CD4-positive, alpha-beta T cell treated with Interferon gamma for 1 hour (primary cell): ENCODE results near the gene GNA14.
"Not testable (repeated sequence)": the region's sequence is repeated elsewhere in the genome, so short reads cannot be mapped to it uniquely, and the experiment has no call there.

Experiments used
- DNase-seq: peaks from one replicate; pipeline ENCODE4 v3.0.0-alpha.2; 2020

Gene GNA14

GRCh38 chr9:77440057-77440456 is 208.1 kb downstream of the GNA14 start:
- DNase-seq: no peak

GRCh38 chr9:77438653-77439052 is 209.5 kb downstream of the GNA14 start:
- no peak for DNase-seq

GRCh38 chr9:77435688-77436087 is 212.4 kb downstream of the GNA14 start:
- DNase-seq: no peak

- DNase-seq: no peak
Observed at GRCh38 chr9:77435277-77435676, 212.8 kb downstream of the GNA14 start.

- DNase-seq: peak; percentile 31
Observed at GRCh38 chr9:77433675-77434445, 214.3 kb downstream of the GNA14 start.

- DNase-seq: no peak
Observed at GRCh38 chr9:77432053-77432452, 216.1 kb downstream of the GNA14 start.

GRCh38 chr9:77429928-77430327 is 218.2 kb downstream of the GNA14 start:
- DNase-seq: no peak

- no peak for DNase-seq
Observed at GRCh38 chr9:77427256-77427927, 220.7 kb downstream of the GNA14 start.

- DNase-seq: no peak
Observed at GRCh38 chr9:77426712-77427111, 221.4 kb downstream of the GNA14 start.

GRCh38 chr9:77424993-77425392 is 223.1 kb downstream of the GNA14 start:
- DNase-seq: no peak

- DNase-seq: no peak
Observed at GRCh38 chr9:77423841-77424240, 224.3 kb downstream of the GNA14 start.

GRCh38 chr9:77422969-77423368 is 225.2 kb downstream of the GNA14 start:
- no peak for DNase-seq

GRCh38 chr9:77421506-77422265 is 226.4 kb downstream of the GNA14 start:
- DNase-seq: no peak

- no peak for DNase-seq
Observed at GRCh38 chr9:77420641-77421040, 227.5 kb downstream of the GNA14 start.

- no peak for DNase-seq
Observed at GRCh38 chr9:77418226-77418625, 229.9 kb downstream of the GNA14 start.

- DNase-seq: no peak
Observed at GRCh38 chr9:77417566-77417965, 230.6 kb downstream of the GNA14 start.

- DNase-seq: not testable (repeated sequence)
Observed at GRCh38 chr9:77408521-77408920, 239.6 kb downstream of the GNA14 start.

GRCh38 chr9:77403239-77403638 is 244.9 kb downstream of the GNA14 start:
- DNase-seq: no peak

- DNase-seq: no peak
Observed at GRCh38 chr9:77402286-77402685, 245.8 kb downstream of the GNA14 start.

- DNase-seq: no peak
Observed at GRCh38 chr9:77399964-77400363, 248.2 kb downstream of the GNA14 start.

GRCh38 chr9:77398581-77398980 is 249.5 kb downstream of the GNA14 start:
- DNase-seq: not testable (repeated sequence)

- DNase-seq: no peak
Observed at GRCh38 chr9:77392328-77392727, 255.8 kb downstream of the GNA14 start.

GRCh38 chr9:77391834-77392233 is 256.3 kb downstream of the GNA14 start:
- no peak for DNase-seq

- DNase-seq: no peak
Observed at GRCh38 chr9:77386187-77386586, 261.9 kb downstream of the GNA14 start.
